Panc1 (cell line): ENCODE results near the gene FAM83G. TPM values are rescaled to one million over a fixed set of nuclear protein-coding genes. Genes with fewer than 3 reads are reported as not detected.

Experiments
- ATAC-seq: fragments of 200-7000 bp; cut with Tn5 transposase; 2 replicates; pipeline ENCODE4 v1.9.1; 2020; ENCODE audit warnings: mild to moderate bottlenecking, moderate library complexity
- BruUV-seq: library from RNA; stranded (reverse); fragments of 400-500 nt; replicated peaks from 2 replicates; lab custom pipeline; 2021; lab: Mats Ljungman, UMichigan
- CTCF ChIA-PET: fragments of 300-600 bp; sonication (Branson Sonifier 250); formaldehyde crosslinking; loops from one replicate; lab custom pipeline; 2022; ENCODE audit warnings: antibody characterized with exemption; lab: Charles Lee
- POLR2A ChIA-PET: fragments of 300-600 bp; sonication (Branson Sonifier 250); formaldehyde crosslinking; loops from one replicate; lab custom pipeline; 2022; ENCODE audit warnings: antibody characterized with exemption; lab: Charles Lee
- DNase-seq: peaks from one replicate; pipeline ENCODE4 v3.0.0-alpha.2; 2010; ENCODE audit warnings: low read depth, low spot score
- H3K27ac ChIP-seq: 2 replicates; pipeline ENCODE4 v1.5.1; 2011; ENCODE audit warnings: mild to moderate bottlenecking, low read length, inconsistent platforms
- H3K27me3 ChIP-seq: fragments of 200-500 bp; sonication (Bioruptor generic); 2 replicates; pipeline ENCODE4 v1.6.0; 2014; ENCODE audit warnings: low read length, inconsistent platforms; ENCODE audit not compliant: control insufficient read depth, insufficient read depth
- H3K36me3 ChIP-seq: fragments of 200-500 bp; sonication (Bioruptor generic); 2 replicates; pipeline ENCODE4 v1.5.1; 2014; ENCODE audit warnings: inconsistent platforms, mild to moderate bottlenecking, low read length, moderate library complexity; ENCODE audit not compliant: control insufficient read depth, insufficient read depth
- H3K4me1 ChIP-seq: 2 replicates; pipeline ENCODE4 v1.5.1; 2011; ENCODE audit warnings: inconsistent platforms, mild to moderate bottlenecking, low read length, moderate library complexity; ENCODE audit not compliant: control insufficient read depth, insufficient read depth
- H3K4me3 ChIP-seq, 2 experiments: 2 replicates each; pipeline ENCODE4 v1.5.1; 2011 to 2012; ENCODE audit warnings: low read depth in 2 of 2, low read length in 2 of 2, mild to moderate bottlenecking in 2 of 2, inconsistent platforms in 1 of 2, moderate library complexity in 1 of 2
- H3K9me3 ChIP-seq: fragments of 200-500 bp; sonication (Bioruptor generic); 2 replicates; pipeline ENCODE4 v1.5.1; 2014; ENCODE audit warnings: low read depth, mild to moderate bottlenecking, inconsistent platforms, low read length, moderate library complexity; ENCODE audit not compliant: control insufficient read depth, insufficient read depth
- CTCF ChIP-seq: fragments of 450-650 bp; IDR thresholded peaks from 2 replicates; pipeline ENCODE4 v1.5.1; 2017; ENCODE audit warnings: mild to moderate bottlenecking
- POLR2AphosphoS5 ChIP-seq: IDR thresholded peaks from 2 replicates; pipeline ENCODE4 v1.6.1; 2012; ENCODE audit warnings: mild to moderate bottlenecking, low read depth, low read length, moderate library complexity
- REST ChIP-seq, 2 experiments: IDR thresholded peaks; 2 replicates each; pipeline ENCODE4 v1.6.1; 2011 to 2012; ENCODE audit warnings: low read depth in 2 of 2, control low read depth in 1 of 2, low read length in 1 of 2, mild to moderate bottlenecking in 1 of 2, moderate library complexity in 1 of 2; ENCODE audit not compliant: insufficient read depth in 1 of 2
- SIN3A ChIP-seq: IDR thresholded peaks from 2 replicates; pipeline ENCODE4 v1.6.1; 2012; ENCODE audit warnings: low read depth, mild to moderate bottlenecking, low read length, moderate library complexity, borderline replicate concordance; ENCODE audit not compliant: insufficient read depth
- TCF7L2 ChIP-seq: IDR thresholded peaks from 2 replicates; pipeline ENCODE4 v1.6.1; 2011; ENCODE audit warnings: mild to moderate bottlenecking, low read depth, low read length, inconsistent platforms
- in situ Hi-C: cut with HindIII; loops from 2 replicates; pipeline ENCODE4 v1.10.0; 2016; ENCODE audit warnings: low sequenced_read_pairs, low pct_unique_long_range_greater_than_20kb
- intact Hi-C: fragments of 100-400 bp; cut with micrococcal nuclease; formaldehyde crosslinking; loops from one replicate; pipeline ENCODE4 v1.10.0; 2022; ENCODE audit not compliant: unreplicated experiment
- total RNA-seq: library from RNA; stranded (reverse); gene quantifications from one replicate; pipeline ENCODE4 v1.2.1, GENCODE V29; 2021; ENCODE audit not compliant: unreplicated experiment

Gene FAM83G
- total RNA-seq, 1 experiment from 2014 or later: 17.3 TPM

- ChIA-PET CTCF (no interaction called here), POLR2A (no interaction called here)
- no TSS peak for BruUV-seq
- ATAC-seq (no peak), DNase-seq (no peak)
- no peaks in the 10 kb centered on the region; the same call in 1 of the 2 replicates for H3K9me3 ChIP-seq
- H3K27me3 ChIP-seq: no peaks in the 10 kb centered on the region
- H3K27ac ChIP-seq: no peak overlapping the region
- intact Hi-C loops: no loop called here
- in situ Hi-C loops: no loop called here
- H3K4me3 ChIP-seq: no peak overlapping the region
- H3K4me1 ChIP-seq: no peaks in the 10 kb centered on the region
- H3K36me3 ChIP-seq: no peaks in the 10 kb centered on the region
- TF ChIP-seq TCF7L2 (no peak), SIN3A (no peak), POLR2AphosphoS5 (no peak), CTCF (no peak), REST (IDR thresholded peaks at IDR 0.05; ENCODE audit: insufficient read depth in 1 of 2, low read depth in 2 of 2, low read length in 1 of 2) (no peak)
Observed at GRCh38 chr17:18994631-18995030, 9.9 kb downstream of the FAM83G start.

- TF ChIP-seq POLR2AphosphoS5 (no peak), CTCF (no peak)
- H3K4me1 ChIP-seq: no peaks in the 10 kb centered on the region
- DNase-seq (no peak), ATAC-seq (no peak)
- in situ Hi-C loops: no loop called here
- no peak overlapping the region for H3K4me3 ChIP-seq
- no peaks in the 10 kb centered on the region for H3K27me3 ChIP-seq
- H3K27ac ChIP-seq: no peak overlapping the region
- BruUV-seq: no TSS peak
- no peaks in the 10 kb centered on the region for H3K36me3 ChIP-seq
- intact Hi-C loops: no loop called here
- ChIA-PET POLR2A (no interaction called here), CTCF (no interaction called here)
- H3K9me3 ChIP-seq: no peaks in the 10 kb centered on the region; the same call in 1 of the 2 replicates
Observed at GRCh38 chr17:18993905-18994526, 10.5 kb downstream of the FAM83G start.
